Fibroblast of skin of right biceps (primary cell): Measurements from ENCODE around the gene TMEM204.

ENCODE experiments used
- DNase-seq: peaks from one replicate; pipeline ENCODE4 v3.0.0-alpha.2; 2013

The TMEM204 gene

DNA sequence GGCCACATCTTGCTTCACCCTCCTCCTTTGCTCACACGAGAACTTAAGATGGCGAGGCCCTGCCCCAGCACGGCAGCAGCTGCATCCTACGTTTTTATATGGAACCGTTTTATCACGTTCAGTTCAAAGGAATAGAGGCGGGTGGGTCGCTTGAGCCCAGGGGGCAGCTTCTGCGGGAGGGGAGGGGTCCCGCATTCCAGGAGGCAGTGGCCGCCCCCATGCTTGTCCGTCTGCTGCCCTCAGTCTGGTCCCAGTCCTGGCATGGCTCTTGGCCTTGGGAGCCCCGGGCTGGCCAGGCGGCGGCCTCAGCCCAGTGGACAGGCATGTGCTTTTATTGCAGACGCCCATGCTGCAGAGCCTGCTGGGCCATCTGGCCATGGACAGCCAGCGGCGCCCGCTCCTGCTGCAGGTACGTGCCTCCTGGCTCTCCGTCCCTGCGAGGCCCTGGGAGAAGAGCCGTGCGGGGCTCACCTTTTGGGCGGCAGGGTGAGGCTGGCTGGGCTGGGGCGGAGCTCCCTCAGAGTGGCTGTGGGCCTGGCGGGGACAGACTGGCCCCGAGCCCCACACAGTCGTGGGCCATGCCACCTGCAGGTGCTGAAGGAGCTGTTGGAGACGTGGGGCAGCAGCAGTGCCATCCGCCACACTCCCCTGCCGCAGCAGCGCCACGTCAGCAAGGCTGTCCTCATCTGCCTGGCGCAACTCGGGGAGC lies 33.6 kb upstream of the TMEM204 start:
- no peak for DNase-seq

DNA sequence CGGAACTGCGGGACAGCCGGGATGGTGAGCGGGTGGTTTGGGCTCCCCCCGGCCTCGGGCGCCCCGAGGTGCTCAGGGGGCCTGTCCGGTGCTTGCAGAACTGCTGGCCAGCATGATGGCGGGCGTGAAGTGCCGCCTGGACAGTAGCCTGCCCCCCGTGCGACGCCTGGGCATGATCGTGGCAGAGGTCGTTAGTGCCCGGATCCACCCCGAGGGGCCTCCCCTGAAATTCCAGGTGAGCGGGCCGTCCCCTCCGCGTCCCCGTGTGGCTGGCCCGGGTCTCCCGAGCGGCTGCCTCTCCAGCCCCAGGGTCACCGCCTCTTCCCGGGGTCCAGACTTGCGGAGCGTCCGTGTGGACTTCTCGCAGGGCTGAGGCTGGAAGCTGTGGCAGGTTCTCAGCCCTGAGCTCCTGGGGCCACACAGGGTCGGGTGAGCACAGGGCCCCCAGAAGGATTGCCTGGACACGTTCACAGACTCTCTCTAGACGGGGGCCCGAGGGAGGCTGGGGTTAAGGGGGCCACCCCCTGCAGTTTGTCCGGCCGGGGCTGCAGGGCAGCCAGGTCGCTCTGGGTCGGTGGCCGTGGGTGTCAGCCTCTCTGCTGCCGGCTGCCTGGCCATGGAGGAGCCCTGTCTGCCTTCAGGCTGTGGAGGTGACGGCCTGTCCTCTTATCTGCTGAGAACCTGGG lies 32.9 kb upstream of the TMEM204 start:
- DNase-seq: no peak

- no peak for DNase-seq
Observed at GRCh38 chr16:1501630-1502029, 31.8 kb upstream of the TMEM204 start.

DNA sequence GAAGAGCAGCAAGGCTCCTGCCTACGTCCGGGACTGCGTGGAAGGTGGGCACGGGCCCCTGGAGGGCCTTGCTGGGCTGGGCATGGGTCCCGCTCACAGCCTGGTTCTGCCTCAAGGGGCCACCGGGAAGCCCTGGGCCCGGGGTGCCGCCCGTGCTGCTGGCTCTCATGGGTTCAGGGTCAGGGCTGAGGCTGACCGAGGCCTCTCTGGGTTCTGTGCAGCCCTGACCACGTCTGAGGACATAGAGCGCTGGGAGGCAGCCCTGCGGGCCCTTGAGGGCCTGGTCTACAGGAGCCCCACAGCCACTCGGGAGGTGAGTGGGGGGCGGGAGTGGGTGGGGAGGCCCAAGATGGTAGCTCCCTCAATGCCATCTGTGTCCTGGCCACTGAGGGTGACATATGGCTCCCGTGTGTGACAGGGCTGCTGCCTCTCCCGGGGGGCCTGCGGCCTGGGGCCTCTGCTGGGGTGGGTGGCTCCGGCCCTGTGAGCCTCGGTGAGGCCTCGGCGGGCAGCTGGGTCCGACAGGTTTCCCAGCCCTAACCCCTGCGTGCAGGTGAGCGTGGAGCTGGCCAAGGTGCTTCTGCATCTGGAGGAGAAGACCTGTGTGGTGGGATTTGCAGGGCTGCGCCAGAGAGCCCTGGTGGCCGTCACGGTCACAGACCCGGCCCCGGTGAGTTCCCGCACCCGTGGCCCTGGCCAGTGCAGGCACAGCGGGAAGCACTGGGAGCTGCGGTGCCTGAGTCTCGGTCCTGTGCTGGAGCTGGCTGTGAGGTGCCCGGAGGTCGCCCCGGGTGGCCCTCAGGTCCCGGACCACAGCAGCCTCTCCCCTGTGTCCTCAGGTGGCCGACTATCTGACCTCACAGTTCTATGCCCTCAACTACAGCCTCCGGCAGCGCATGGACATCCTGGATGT lies 31.1 kb upstream of the TMEM204 start:
- no peak for DNase-seq

DNA sequence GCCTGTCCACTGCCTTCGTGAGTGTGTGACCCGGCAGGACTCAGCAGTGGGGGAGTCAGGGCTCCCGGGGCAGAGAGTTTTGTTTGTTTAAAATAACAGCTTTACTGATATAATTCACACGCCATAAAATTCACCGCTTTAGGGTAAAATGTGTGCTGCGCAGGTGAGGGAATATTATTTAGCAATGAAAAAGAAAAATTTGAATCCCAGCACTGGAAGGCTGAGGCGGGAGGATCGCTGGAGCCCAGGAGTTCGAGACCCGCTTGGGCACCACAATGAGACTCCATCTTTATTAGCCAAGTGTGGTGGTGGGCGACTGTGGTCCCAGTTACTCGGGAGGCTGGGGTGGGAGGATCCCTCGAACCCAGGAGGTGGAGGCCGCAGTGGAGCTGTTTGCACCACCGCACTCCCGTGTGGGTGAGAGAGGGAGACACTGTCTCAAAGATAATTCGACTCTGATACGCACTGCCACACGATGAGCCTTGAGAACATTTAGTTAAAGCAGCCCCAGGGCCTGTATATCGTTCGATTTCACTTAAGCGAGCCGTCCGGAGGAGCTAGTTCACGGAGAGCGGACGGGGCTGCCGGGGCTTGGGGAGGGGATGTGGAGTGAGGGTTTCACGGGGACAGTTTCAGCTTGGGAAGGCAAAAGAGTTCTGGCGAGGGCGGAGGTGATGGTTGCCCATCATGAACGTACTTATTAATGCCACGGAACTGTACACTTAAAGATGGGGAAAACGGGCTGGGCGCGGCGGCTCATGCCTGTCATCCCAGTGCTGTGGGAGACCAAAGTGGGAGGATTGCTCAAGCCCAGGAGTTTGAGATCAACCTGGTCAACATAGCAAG lies 30.1 kb upstream of the TMEM204 start:
- no peak for DNase-seq

DNA sequence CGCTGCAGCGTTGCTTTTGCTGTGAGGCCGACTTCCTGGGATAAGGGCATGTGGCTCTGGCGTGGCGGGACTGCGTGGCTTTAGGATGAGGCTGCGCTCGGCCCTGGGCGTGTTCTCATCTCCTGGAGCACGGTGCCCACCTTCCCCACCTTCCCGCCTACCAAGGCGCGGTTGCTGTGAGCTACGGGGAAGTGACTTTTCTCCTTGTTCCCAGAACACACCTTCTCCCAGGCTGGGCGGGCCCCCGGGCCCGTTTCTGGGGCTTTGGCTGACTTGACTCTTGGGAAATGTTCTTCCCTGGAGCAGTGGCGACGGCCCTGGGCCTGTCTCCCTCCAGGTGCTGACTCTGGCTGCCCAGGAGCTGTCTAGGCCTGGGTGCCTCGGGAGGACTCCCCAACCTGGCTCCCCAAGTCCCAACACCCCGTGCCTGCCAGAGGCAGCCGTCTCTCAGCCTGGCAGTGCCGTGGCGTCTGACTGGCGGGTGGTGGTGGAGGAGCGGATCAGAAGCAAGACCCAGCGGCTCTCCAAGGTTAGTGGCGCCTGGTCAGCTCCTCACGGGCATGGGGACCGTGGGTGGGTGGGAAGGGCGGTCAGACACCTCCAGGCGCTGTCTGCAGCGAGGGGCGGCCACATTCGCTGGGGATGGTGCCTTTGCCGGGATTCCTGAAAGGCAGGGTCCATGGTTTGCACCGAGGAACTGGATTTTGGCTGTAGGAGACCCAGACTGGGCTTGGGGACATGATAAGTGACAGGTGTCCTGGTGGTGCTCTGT lies 28.2 kb upstream of the TMEM204 start:
- DNase-seq: no peak

GRCh38 chr16:1505912-1506311 lies 27.6 kb upstream of the TMEM204 start:
- DNase-seq: no peak

DNA sequence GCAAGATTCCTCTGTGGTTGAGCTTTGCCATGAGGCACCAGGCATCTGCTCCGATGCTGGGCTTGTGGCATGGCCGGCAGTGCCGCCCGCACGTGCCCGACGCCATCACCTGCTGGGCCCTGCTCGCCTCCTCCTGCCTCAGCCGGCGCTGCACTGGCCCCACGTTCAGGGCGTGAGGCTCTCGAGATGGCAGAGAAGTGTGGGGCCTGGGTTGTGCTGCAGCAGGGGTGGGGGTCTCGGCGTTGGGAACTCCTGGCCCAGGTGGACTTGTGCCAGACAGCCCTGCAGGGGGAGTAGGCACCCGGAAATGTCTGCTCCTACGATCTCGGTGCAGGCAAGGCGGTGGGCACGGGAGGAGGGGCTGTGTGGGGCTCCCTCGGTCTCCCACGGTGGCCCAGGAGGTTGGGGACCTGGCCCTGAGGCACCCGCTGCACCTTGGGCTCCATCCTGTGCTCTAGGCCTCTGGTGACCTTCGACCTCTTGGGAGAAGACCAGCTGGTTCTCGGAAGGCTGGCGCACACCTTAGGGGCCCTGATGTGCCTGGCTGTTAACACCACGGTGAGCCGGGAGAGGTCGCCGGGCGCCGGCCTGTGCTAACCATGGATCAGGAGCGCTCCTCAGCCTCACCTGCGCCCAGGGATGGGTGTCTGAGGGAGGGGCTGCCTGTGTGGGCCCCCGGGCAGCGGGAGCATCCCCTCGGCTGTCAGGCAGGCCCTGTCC lies 26.8 kb upstream of the TMEM204 start:
- DNase-seq: no peak

- no peak for DNase-seq
Observed at GRCh38 chr16:1508494-1509187, 24.8 kb upstream of the TMEM204 start.

DNA sequence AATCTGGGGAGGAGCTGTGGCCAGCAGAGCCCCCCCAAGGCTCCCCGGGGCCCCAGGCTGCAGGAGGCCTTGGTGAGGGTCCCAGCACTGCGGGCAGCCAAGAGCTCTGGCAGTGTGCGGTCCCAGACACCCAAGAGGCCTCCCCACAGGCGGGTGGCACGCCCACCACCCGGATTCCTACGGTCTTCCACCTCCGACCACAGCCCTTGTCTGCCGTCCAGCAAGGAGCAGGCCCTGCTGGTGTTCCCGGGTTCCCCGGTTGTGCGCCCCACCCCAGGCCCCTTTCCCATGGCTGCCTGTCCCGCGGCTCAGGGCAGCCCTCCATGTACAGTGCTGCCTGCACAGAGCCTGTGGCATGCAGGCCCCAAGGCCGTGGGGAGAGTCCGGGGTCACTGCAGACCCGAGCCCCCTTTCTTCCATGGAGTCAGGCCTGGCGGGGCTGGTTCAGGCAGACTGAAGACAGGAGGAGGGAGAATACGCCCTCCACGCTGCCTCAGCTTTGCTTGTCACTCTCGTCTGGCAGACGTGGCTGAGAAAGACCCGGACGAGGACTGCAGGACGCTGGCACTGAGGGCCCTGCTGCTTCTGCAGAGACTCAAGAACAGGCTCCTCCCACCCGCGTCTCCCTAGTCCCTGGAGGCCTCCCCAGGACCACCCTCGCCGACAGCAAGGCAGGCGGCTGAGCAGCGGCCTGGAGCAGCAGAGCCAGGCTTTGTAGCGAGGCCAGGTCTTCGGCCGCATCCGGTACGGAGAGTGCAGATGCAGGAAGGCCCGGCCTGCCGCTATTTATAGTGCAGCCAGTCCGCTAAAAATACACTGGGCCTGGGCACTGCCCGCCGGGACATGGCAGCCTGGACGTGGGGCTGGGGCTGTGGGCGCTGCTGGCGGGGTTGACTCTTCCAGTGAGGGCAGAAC lies 23.9 kb upstream of the TMEM204 start:
- no peak for DNase-seq

DNA sequence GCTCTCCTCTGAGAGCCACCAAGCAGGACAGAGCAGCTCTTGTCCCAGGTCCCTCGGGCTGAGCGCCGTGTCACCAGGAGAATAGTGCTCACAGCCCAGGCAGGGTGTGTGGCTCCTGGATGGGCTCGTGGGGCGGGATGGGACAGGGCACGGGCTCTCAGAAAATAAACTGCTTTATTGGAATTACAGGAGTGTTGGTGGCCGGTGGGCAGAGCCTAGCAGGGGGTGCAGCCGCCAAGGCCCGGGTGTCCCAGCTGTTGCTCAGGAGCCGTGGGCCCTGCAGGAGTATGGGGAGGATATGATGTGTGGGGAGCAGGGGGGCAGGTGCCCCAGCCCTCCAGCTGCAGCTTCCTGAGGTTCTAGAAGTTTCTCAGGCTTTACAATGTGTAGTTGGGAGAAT lies 23.2 kb upstream of the TMEM204 start:
- DNase-seq: no peak

- no peak for DNase-seq
Observed at GRCh38 chr16:1510941-1511351, 22.5 kb upstream of the TMEM204 start.

DNA sequence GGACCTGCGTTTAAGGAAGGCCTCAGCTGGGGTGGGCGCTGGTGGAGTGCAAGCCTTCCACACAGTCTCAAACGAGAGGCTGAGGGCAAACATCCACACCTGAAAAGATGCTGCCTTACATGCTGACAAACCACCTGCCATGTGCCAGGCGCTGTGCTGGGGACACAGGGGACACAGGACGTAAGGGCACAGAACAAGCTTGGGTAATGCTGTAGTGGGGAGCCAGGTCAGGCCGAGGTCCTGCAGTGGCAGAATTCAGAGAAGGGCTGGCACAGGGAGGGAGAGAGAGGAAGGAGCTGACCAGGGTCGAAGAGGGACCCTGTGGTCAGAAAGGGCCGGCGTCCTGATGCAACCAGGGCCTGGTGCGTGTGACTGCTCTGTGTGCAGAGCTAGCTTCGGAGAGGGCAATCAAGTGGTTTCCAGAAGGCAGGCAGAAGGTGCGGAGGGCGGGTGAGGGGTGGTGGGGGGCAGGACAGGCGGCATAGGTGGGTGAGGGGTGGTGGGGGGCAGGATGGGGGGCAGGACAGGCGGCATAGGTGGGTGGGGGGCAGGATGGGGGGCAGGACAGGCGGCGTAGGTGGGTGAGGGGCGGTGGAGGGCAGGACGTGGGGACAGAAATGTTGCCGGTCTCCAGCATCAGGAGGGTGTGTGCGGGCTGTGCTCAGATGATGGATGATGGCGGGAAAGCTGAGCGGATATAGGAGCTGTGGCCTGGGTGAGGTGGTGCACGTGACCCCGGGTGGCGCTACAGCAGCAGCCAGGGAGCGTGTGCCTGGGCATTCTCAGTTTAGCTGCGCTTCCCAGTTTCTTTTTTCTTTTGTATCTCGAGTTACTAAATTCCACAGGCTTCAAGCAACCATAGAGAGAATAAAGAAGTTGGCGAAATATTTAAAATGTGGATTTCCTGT lies 21.6 kb upstream of the TMEM204 start:
- DNase-seq: no peak

DNA sequence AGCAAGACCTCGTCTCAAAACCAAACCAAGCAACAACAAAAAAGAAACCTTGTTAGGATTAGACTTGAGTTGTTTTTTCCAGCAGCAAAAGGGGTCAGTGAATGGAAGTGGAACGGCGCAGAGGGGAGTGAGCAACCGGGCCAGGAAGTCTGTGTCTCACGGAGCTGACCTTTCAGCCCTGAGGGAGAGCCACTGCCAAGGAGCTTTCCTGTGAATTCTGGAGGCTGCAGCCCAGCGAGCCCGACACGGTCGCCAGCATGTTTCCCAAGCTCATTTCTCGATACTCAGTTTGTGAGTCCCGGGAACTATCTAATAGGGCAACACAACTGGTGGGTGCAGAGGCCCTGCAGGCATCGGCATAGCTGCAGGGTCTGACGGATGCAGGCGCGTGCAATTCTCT lies 20.7 kb upstream of the TMEM204 start:
- DNase-seq: no peak

- DNase-seq: no peak
Observed at GRCh38 chr16:1514507-1514906, 19.0 kb upstream of the TMEM204 start.

GRCh38 chr16:1518626-1519135 lies 14.8 kb upstream of the TMEM204 start:
- no peak for DNase-seq

DNA sequence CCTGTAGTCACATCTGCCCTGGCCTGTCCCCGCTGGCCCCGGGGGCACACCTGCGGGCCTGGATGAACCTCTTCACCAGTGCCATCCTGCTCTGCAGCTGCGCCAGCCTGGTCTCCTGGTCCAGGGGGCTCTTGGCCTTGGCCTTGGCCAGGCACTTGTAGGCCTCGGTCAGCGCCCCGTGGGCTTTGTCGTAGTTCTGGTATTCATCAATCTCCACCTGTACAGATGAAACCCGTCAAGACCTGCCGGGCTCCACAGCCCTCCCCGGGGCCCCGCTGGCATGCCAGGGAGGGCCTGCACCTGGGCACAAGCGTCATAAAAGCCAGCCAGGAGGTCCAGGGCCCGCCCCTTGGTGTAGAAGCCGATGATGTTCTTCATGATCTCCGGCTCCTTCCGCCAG lies 13.6 kb upstream of the TMEM204 start:
- no peak for DNase-seq

GRCh38 chr16:1520461-1520860 lies 13.0 kb upstream of the TMEM204 start:
- DNase-seq: no peak
